SK-N-SH (cell line): ENCODE measurements around the gene MED31. TPM values are rescaled to one million over a fixed set of nuclear protein-coding genes. Genes with fewer than 3 reads are reported as not detected.

Source experiments
- CTCF ChIA-PET: fragments of 300-600, 350-600 bp; formaldehyde crosslinking; extraction: SDS; loops from one replicate; lab custom pipeline; 2021; lab: Yijun Ruan, JAX
- POLR2A ChIA-PET: fragments of 350-600 bp; sonication (Branson Sonifier 250); formaldehyde crosslinking; extraction: SDS; loops from one replicate; lab custom pipeline; 2020; ENCODE audit warnings: antibody characterized with exemption, inconsistent platforms; lab: Yijun Ruan, JAX
- DNase-seq: peaks from one replicate; pipeline ENCODE4 v3.0.0; 2012
- H2AFZ ChIP-seq: fragments of 200-600 bp; sonication (generic); 2 replicates; pipeline ENCODE4 v1.8.1; 2016; ENCODE audit warnings: antibody characterized with exemption, mild to moderate bottlenecking, low read depth
- H3F3A ChIP-seq: fragments of 200-600 bp; sonication (generic); replicated peaks from 2 replicates; pipeline ENCODE3; 2016; ENCODE audit warnings: antibody characterized with exemption, mild to moderate bottlenecking; ENCODE audit not compliant: insufficient read depth
- H3K27ac ChIP-seq, 2 experiments: fragments of 200-500 bp in 1 of 2; fragments of 200-600 bp in 1 of 2; sonication (Bioruptor generic) in 1 of 2; sonication (generic), shearing (Covaris generic) in 1 of 2; 2 replicates each; pipeline versions ENCODE4 v1.5.1 to v1.6.1; 2014 to 2016; ENCODE audit warnings: low read depth in 2 of 2, inconsistent platforms in 1 of 2, low read length in 1 of 2, mild to moderate bottlenecking in 1 of 2, mixed read lengths in 1 of 2
- H3K27me3 ChIP-seq: fragments of 200-600 bp; sonication (generic), shearing (Covaris generic); 2 replicates; pipeline ENCODE4 v1.6.1; 2016; ENCODE audit warnings: mixed run types; ENCODE audit not compliant: insufficient read depth
- H3K36me3 ChIP-seq, 2 experiments: fragments of 200-500 bp in 1 of 2; fragments of 200-600 bp in 1 of 2; sonication (Bioruptor generic) in 1 of 2; sonication (generic) in 1 of 2; replicated peaks in 1 of 2; 2 replicates each; pipeline versions ENCODE3 to v1.5.1; 2014 to 2016; ENCODE audit warnings: low read length in 1 of 2, mild to moderate bottlenecking in 1 of 2; ENCODE audit not compliant: insufficient read depth in 2 of 2, control insufficient read depth in 1 of 2
- H3K4me1 ChIP-seq, 2 experiments: fragments of 200-500 bp in 1 of 2; fragments of 200-600 bp in 1 of 2; sonication (Bioruptor generic) in 1 of 2; sonication (generic), shearing (Covaris generic) in 1 of 2; 2 replicates each; pipeline versions ENCODE4 v1.5.1 to v1.6.1; 2014 to 2016; ENCODE audit warnings: low read depth in 1 of 2, low read length in 1 of 2, mixed run types in 1 of 2; ENCODE audit not compliant: insufficient read depth in 2 of 2, control insufficient read depth in 1 of 2
- H3K4me2 ChIP-seq: fragments of 200-600 bp; sonication (generic), shearing (Covaris generic); 2 replicates; pipeline ENCODE4 v1.6.1; 2017; ENCODE audit warnings: mixed run types
- H3K4me3 ChIP-seq, 2 experiments: fragments of 200-500 bp in 1 of 2; fragments of 200-600 bp in 1 of 2; sonication (Bioruptor generic) in 1 of 2; sonication (generic), shearing (Covaris generic) in 1 of 2; 2 replicates each; pipeline versions ENCODE4 v1.5.1 to v1.8.1; 2014 to 2016; ENCODE audit warnings: low read depth in 2 of 2, inconsistent platforms in 1 of 2, low read length in 1 of 2, mild to moderate bottlenecking in 1 of 2, mixed read lengths in 1 of 2, moderate library complexity in 1 of 2
- H3K79me2 ChIP-seq: fragments of 200-600 bp; sonication (generic); 2 replicates; pipeline ENCODE4 v1.8.1; 2017; ENCODE audit warnings: mild to moderate bottlenecking; ENCODE audit not compliant: insufficient read depth
- H3K9ac ChIP-seq: fragments of 200-600 bp; sonication (generic); 2 replicates; pipeline ENCODE4 v1.6.1; 2017; ENCODE audit warnings: mixed run types
- H3K9me2 ChIP-seq: fragments of 200-600 bp; sonication (generic); 2 replicates; pipeline ENCODE4 v1.6.1; 2017; ENCODE audit warnings: mixed run types
- H3K9me3 ChIP-seq: fragments of 200-600 bp; sonication (generic); 2 replicates; pipeline ENCODE4 v1.6.1; 2017; ENCODE audit warnings: mixed run types, mild to moderate bottlenecking, moderate library complexity
- H4K20me1 ChIP-seq: fragments of 200-600 bp; sonication (generic); 2 replicates; pipeline ENCODE4 v1.6.1; 2017; ENCODE audit warnings: mild to moderate bottlenecking, mixed run types; ENCODE audit not compliant: insufficient read depth
- CHD2 ChIP-seq: fragments of 150-350 bp; IDR thresholded peaks from 2 replicates; pipeline ENCODE4 v1.6.1; 2018; ENCODE audit warnings: low read length; ENCODE audit not compliant: partially characterized antibody
- EP300 ChIP-seq, 2 experiments: IDR thresholded peaks; 2 replicates each; pipeline versions ENCODE4 v1.4.0 to v1.6.1; 2012; ENCODE audit warnings: borderline replicate concordance in 1 of 2, low read depth in 1 of 2, low read length in 1 of 2
- FOSL2 ChIP-seq: IDR thresholded peaks from 2 replicates; pipeline ENCODE4 v1.4.0; 2012; ENCODE audit warnings: low read depth, mild to moderate bottlenecking, moderate library complexity, borderline replicate concordance
- FOXJ3 ChIP-seq: sonication (generic); formaldehyde crosslinking; IDR thresholded peaks from 2 replicates; pipeline ENCODE4 v1.5.1; 2020; ENCODE audit warnings: mild to moderate bottlenecking, missing genetic modification reagents
- FOXM1 ChIP-seq: IDR thresholded peaks from 2 replicates; pipeline ENCODE4 v1.4.0; 2012; ENCODE audit warnings: low read depth, mild to moderate bottlenecking
- GABPA ChIP-seq: IDR thresholded peaks from 2 replicates; pipeline ENCODE4 v1.4.0; 2012; ENCODE audit warnings: low read depth, mild to moderate bottlenecking
- NFIC ChIP-seq: IDR thresholded peaks from 2 replicates; pipeline ENCODE4 v1.4.0; 2012; ENCODE audit warnings: borderline replicate concordance
- NRF1 ChIP-seq: IDR thresholded peaks from 2 replicates; pipeline ENCODE4 v1.6.1; 2012; ENCODE audit warnings: low read depth, mild to moderate bottlenecking, low read length
- POLR2AphosphoS5 ChIP-seq: IDR thresholded peaks from 2 replicates; pipeline ENCODE4 v1.6.1; 2012; ENCODE audit warnings: low read depth, low read length
- RCOR1 ChIP-seq: fragments of 150-350 bp; IDR thresholded peaks from 2 replicates; pipeline ENCODE4 v1.6.1; 2017; ENCODE audit warnings: antibody characterized with exemption, low read length
- RFX5 ChIP-seq: IDR thresholded peaks from 2 replicates; pipeline ENCODE4 v1.6.1; 2012; ENCODE audit warnings: mild to moderate bottlenecking, improper control_type of control experiment, low read length
- SIN3A ChIP-seq: IDR thresholded peaks from 2 replicates; pipeline ENCODE4 v1.6.1; 2012; ENCODE audit warnings: low read depth, mild to moderate bottlenecking, low read length, moderate library complexity, borderline replicate concordance
- TCF12 ChIP-seq: IDR thresholded peaks from 2 replicates; pipeline ENCODE4 v1.4.0; 2012
- WGBS: methylation state at CpG from one replicate; pipeline ENCODE4 v1.1.6; 2017; ENCODE audit warnings: low lambda C conversion rate; 5-methylcytosine and 5-hydroxymethylcytosine counted together
- polyA plus RNA-seq, 3 experiments: library from polyadenylated mRNA; depleted of rRNA; stranded (reverse); fragments of >200 nt; gene quantifications; 2 replicates each; pipeline ENCODE4 v1.2.3, GENCODE V29; 2012
- TF ChIP-seq, protein P1 (sequence below): IDR thresholded peaks from 2 replicates; pipeline ENCODE4; 2012
- TF ChIP-seq, protein P2 (sequence below): fragments of 200-600 bp; sonication (generic); IDR thresholded peaks from 2 replicates; pipeline ENCODE4 v1.6.1; 2017; ENCODE audit warnings: antibody characterized with exemption, mild to moderate bottlenecking, moderate library complexity
- TF ChIP-seq, protein P3 (sequence below): IDR thresholded peaks from 2 replicates; pipeline ENCODE4 v1.4.0; 2012; ENCODE audit warnings: low read depth, borderline replicate concordance
- TF ChIP-seq, protein P4 (sequence below): fragments of 150-350 bp; IDR thresholded peaks from 2 replicates; pipeline ENCODE4 v1.6.1; 2016; ENCODE audit warnings: mild to moderate bottlenecking, low read depth, low read length
- TF ChIP-seq, protein P5 (sequence below): IDR thresholded peaks from 2 replicates; pipeline ENCODE4 v1.6.1; 2012; ENCODE audit warnings: mild to moderate bottlenecking, low read depth, low read length, moderate library complexity

The MED31 gene
- polyA plus RNA-seq, 1 of the 3 experiments (the other 2 are of a cell fraction): 15.1 TPM

DNA sequence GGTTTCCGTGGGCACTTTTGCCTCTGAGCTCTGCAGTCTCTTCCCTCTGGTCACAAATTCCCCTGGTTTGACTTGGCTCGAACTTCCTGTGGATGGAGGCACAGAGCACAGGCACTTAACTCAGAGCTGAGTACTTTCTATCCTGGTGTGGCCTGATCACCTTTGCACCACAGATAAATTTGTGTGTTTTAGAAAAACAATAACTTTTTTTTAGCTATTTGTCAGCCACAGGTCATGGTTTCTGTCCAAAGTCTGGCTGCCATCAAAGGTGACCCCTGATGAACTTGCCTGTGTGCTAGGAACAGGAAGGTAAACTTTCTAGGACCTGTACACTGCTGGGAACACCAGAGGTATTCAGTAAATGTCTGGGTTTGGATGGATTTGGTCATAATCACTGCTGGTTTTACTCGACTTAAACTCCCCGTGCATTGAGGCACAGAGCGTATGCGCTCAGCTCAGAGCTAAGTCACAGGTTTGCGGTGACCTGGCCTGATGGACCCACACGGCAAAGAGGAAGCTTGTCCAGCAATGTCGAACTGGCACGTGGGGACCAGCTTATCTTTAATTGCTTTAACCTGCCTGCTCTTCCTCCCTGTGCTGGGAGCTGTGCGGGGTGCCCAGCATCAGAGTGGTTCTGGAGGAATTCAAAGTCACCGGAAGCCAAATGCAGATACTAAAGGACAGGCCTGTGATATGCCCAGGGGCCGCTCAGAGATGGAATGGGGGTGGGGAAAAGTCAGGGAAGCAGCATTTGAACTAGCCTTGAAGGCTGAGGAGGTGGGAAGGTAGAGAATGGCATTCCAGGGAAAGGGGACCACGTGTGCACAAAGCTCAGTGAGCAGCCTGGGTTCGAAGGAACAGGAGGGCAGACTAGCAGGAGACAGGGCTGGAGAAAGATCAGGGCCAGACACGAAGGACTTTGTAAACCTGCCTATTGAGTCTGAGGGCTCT is 48.9 kb upstream of the MED31 start:
- Histone ChIP-seq H3K27ac (no peak overlapping the region), H3K4me1 (no peaks in the 10 kb centered on the region), H3F3A (no peaks in the 10 kb centered on the region), H4K20me1 (no peaks in the 10 kb centered on the region), H2AFZ (no peak overlapping the region), H3K4me2 (no peak overlapping the region), H3K9ac (no peak overlapping the region)
- CTCF ChIA-PET: interaction anchor here (1.1 to 2.4 kb wide), 2 partner anchors 11 to 34 kb away, joined by 3 to 8 read pairs; no protein-coding TSS in a partner anchor
- POLR2A ChIA-PET: no interaction called here
- WGBS: 52% methylated on average over 16 of the region's 16 CpGs
- TF ChIP-seq, protein P1, sequence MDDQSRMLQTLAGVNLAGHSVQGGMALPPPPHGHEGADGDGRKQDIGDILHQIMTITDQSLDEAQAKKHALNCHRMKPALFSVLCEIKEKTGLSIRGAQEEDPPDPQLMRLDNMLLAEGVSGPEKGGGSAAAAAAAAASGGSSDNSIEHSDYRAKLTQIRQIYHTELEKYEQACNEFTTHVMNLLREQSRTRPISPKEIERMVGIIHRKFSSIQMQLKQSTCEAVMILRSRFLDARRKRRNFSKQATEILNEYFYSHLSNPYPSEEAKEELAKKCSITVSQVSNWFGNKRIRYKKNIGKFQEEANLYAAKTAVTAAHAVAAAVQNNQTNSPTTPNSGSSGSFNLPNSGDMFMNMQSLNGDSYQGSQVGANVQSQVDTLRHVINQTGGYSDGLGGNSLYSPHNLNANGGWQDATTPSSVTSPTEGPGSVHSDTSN: no peak
- TF ChIP-seq GABPA: no peak
- TF ChIP-seq, protein P2, sequence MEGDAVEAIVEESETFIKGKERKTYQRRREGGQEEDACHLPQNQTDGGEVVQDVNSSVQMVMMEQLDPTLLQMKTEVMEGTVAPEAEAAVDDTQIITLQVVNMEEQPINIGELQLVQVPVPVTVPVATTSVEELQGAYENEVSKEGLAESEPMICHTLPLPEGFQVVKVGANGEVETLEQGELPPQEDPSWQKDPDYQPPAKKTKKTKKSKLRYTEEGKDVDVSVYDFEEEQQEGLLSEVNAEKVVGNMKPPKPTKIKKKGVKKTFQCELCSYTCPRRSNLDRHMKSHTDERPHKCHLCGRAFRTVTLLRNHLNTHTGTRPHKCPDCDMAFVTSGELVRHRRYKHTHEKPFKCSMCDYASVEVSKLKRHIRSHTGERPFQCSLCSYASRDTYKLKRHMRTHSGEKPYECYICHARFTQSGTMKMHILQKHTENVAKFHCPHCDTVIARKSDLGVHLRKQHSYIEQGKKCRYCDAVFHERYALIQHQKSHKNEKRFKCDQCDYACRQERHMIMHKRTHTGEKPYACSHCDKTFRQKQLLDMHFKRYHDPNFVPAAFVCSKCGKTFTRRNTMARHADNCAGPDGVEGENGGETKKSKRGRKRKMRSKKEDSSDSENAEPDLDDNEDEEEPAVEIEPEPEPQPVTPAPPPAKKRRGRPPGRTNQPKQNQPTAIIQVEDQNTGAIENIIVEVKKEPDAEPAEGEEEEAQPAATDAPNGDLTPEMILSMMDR: no peak
- no peak for TF ChIP-seq FOXM1
- no peak for TF ChIP-seq CHD2
- TF ChIP-seq, protein P3, sequence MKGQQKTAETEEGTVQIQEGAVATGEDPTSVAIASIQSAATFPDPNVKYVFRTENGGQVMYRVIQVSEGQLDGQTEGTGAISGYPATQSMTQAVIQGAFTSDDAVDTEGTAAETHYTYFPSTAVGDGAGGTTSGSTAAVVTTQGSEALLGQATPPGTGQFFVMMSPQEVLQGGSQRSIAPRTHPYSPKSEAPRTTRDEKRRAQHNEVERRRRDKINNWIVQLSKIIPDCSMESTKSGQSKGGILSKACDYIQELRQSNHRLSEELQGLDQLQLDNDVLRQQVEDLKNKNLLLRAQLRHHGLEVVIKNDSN: no peak
- no peak for TF ChIP-seq RCOR1
- TF ChIP-seq NRF1: no peak
- no peak for TF ChIP-seq FOSL2
- no peak for TF ChIP-seq RFX5
- TF ChIP-seq NFIC: no peak
- TF ChIP-seq, protein P4, sequence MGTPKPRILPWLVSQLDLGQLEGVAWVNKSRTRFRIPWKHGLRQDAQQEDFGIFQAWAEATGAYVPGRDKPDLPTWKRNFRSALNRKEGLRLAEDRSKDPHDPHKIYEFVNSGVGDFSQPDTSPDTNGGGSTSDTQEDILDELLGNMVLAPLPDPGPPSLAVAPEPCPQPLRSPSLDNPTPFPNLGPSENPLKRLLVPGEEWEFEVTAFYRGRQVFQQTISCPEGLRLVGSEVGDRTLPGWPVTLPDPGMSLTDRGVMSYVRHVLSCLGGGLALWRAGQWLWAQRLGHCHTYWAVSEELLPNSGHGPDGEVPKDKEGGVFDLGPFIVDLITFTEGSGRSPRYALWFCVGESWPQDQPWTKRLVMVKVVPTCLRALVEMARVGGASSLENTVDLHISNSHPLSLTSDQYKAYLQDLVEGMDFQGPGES: no peak
- no peak for TF ChIP-seq FOXJ3 (CRISPR knock-in tag)
- TF ChIP-seq EP300 (IDR thresholded peaks at IDR 0.05; ENCODE audit: borderline replicate concordance in 1 of 2, low read depth in 1 of 2, low read length in 1 of 2): no peak
- TF ChIP-seq, protein P5, sequence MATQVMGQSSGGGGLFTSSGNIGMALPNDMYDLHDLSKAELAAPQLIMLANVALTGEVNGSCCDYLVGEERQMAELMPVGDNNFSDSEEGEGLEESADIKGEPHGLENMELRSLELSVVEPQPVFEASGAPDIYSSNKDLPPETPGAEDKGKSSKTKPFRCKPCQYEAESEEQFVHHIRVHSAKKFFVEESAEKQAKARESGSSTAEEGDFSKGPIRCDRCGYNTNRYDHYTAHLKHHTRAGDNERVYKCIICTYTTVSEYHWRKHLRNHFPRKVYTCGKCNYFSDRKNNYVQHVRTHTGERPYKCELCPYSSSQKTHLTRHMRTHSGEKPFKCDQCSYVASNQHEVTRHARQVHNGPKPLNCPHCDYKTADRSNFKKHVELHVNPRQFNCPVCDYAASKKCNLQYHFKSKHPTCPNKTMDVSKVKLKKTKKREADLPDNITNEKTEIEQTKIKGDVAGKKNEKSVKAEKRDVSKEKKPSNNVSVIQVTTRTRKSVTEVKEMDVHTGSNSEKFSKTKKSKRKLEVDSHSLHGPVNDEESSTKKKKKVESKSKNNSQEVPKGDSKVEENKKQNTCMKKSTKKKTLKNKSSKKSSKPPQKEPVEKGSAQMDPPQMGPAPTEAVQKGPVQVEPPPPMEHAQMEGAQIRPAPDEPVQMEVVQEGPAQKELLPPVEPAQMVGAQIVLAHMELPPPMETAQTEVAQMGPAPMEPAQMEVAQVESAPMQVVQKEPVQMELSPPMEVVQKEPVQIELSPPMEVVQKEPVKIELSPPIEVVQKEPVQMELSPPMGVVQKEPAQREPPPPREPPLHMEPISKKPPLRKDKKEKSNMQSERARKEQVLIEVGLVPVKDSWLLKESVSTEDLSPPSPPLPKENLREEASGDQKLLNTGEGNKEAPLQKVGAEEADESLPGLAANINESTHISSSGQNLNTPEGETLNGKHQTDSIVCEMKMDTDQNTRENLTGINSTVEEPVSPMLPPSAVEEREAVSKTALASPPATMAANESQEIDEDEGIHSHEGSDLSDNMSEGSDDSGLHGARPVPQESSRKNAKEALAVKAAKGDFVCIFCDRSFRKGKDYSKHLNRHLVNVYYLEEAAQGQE: no peak
- no peak for TF ChIP-seq POLR2AphosphoS5
- no peak for TF ChIP-seq SIN3A
- TF ChIP-seq TCF12: no peak
- TF ChIP-seq, all 33 proteins: peak for 0
- DNase-seq: no peak
- peaks cover 70% of the 10 kb centered on the region for H3K27me3 ChIP-seq
- no peaks in the 10 kb centered on the region for H3K9me3 ChIP-seq
- no peaks in the 10 kb centered on the region for H3K9me2 ChIP-seq
- no peak overlapping the region for H3K4me3 ChIP-seq
- no peaks in the 10 kb centered on the region for H3K36me3 ChIP-seq
- no peaks in the 10 kb centered on the region for H3K79me2 ChIP-seq
